AG04450 (cell line): Measurements from ENCODE around the gene SSTR3. TPM values are rescaled to one million over a fixed set of nuclear protein-coding genes. Genes with fewer than 3 reads are reported as not detected.

ENCODE experiments used
- CTCF ChIA-PET: fragments of 300-600, 350-600 bp; formaldehyde crosslinking; extraction: SDS; loops from one replicate; lab custom pipeline; 2022; ENCODE audit warnings: antibody characterized with exemption, inconsistent platforms; lab: Charles Lee
- POLR2A ChIA-PET: fragments of 350-600 bp; formaldehyde crosslinking; extraction: SDS; loops from one replicate; lab custom pipeline; 2021; ENCODE audit warnings: antibody characterized with exemption, inconsistent platforms; lab: Yijun Ruan, JAX
- DNase-seq: peaks from one replicate; pipeline ENCODE4 v3.0.0-alpha.2; 2011; ENCODE audit warnings: low read depth, low spot score
- H3K27ac ChIP-seq: one replicate; pipeline ENCODE4 v1.5.1; 2012; ENCODE audit warnings: low read depth, low read length, control low read depth
- H3K27me3 ChIP-seq: one replicate; pipeline ENCODE4 v1.6.0; 2012; ENCODE audit warnings: low read length; ENCODE audit not compliant: control insufficient read depth, insufficient read depth
- H3K4me3 ChIP-seq: 2 replicates; pipeline ENCODE4 v1.5.1; 2011; ENCODE audit warnings: mild to moderate bottlenecking, low read depth, low read length, control low read depth
- H3K9me3 ChIP-seq: 2 replicates; pipeline ENCODE4 v1.5.1; 2012; ENCODE audit warnings: low read length; ENCODE audit not compliant: control insufficient read depth, insufficient read depth
- polyA plus RNA-seq: library from polyadenylated mRNA; depleted of rRNA; stranded (reverse); fragments of >200 nt; gene quantifications from 2 replicates; pipeline ENCODE4 v1.2.3, GENCODE V29; 2011
- TF ChIP-seq, protein P1 (sequence below): IDR thresholded peaks from 2 replicates; pipeline ENCODE4 v1.5.1; 2011; ENCODE audit warnings: low read depth, low read length, control low read depth, inconsistent platforms

The SSTR3 gene
- polyA plus RNA-seq, 1 experiment, result 0.06 TPM

GRCh38 chr22:37211075-37211865 lies 1.0 kb downstream of the SSTR3 start:
- TF ChIP-seq, protein P1, sequence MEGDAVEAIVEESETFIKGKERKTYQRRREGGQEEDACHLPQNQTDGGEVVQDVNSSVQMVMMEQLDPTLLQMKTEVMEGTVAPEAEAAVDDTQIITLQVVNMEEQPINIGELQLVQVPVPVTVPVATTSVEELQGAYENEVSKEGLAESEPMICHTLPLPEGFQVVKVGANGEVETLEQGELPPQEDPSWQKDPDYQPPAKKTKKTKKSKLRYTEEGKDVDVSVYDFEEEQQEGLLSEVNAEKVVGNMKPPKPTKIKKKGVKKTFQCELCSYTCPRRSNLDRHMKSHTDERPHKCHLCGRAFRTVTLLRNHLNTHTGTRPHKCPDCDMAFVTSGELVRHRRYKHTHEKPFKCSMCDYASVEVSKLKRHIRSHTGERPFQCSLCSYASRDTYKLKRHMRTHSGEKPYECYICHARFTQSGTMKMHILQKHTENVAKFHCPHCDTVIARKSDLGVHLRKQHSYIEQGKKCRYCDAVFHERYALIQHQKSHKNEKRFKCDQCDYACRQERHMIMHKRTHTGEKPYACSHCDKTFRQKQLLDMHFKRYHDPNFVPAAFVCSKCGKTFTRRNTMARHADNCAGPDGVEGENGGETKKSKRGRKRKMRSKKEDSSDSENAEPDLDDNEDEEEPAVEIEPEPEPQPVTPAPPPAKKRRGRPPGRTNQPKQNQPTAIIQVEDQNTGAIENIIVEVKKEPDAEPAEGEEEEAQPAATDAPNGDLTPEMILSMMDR, result no peak
- H3K4me3 ChIP-seq, result no peak overlapping the region
- ChIA-PET CTCF (interaction anchor here (3.9 kb wide), 1 partner anchor 11 kb away, joined by 23 read pairs; no protein-coding TSS in a partner anchor), POLR2A (no interaction called here)
- no peak for DNase-seq
- no peak overlapping the region for H3K27ac ChIP-seq
- H3K9me3 ChIP-seq, result no peaks in the 10 kb centered on the region; the same call in 1 of the 2 replicates
- H3K27me3 ChIP-seq, result peaks cover 37% of the 10 kb centered on the region

DNA sequence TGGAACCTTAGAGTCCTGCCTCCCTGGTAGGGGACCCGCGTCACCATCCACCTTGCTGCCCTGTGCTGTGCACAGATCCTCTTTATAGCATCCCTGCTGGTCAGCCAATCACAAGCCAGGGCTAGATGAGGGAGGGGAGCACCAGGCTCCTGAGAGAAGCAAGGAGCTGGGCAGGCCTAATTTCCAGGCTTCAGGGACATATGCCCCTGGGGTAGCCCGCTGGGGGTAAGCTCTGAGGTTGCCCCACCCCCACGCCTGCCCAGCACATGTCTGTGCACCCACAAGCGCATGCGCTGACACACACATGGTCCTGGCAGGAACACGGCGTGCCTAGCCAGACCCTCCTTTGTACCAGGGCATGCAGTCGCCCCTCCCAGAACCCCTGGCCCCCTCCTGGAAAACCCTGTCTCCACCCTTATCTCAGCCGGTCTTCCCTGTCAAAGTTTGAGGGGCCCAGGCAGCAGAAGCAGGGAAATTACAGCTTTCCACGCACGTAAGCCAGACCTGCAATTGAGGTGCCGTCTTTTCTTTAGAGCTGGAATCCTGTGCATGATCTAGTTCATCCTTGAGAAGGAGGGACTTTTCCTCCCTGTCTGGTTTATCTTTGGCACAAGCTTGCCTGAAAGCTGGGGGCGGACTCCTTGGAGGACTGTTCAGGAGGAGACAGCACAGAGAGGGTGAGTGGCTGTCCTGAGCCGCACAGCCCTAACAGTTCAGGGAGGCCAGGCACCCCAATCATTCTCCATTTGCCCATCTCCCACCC lies 2.1 kb downstream of the SSTR3 start:
- Histone ChIP-seq H3K9me3 (no peaks in the 10 kb centered on the region; the same call in 1 of the 2 replicates), H3K4me3 (no peak overlapping the region), H3K27ac (no peak overlapping the region), H3K27me3 (peaks cover 37% of the 10 kb centered on the region)
- CTCF ChIA-PET, result interaction anchor here (3.9 kb wide), 1 partner anchor 10 kb away, joined by 23 read pairs; no protein-coding TSS in a partner anchor
- POLR2A ChIA-PET, result no interaction called here
- TF ChIP-seq, protein P1, result no peak
- DNase-seq, result no peak

DNA sequence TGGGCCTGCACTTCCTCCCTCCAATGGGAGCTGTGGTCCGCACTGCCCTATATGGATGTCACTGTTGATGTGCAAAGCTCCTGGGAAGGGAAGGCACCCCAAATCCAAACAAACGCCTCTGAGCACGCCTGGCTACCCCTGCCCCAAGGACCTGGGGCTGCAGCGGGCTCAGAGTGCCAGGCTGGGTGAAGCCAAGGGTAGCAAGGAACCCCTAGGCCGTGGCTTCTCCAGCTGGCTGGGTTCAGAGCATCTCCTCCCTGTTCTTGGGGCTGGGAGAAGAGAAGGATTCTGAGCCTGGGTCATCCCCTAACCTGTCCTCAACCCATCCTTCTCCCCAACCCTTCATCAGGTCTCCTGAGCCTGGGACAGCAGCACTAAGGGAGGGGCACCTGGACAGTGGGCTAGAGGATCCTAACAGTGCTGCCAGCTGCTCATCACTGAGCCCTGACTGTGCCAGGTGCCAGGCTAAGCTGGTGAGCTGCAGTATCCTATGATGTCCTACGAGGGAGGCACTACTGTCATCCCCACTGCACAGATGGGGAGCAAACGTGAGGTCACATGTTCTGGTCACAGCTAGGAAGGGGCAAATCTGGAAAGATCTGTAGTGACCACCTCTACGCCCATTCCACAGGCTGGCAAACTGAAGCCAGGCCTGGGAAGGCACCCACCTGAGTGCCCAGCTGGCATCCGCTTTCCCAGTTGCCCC lies 3.0 kb downstream of the SSTR3 start:
- ChIA-PET CTCF (interaction anchor here (0.6 to 3.9 kb wide), 2 partner anchors 9 to 1026 kb away, joined by 4 to 23 read pairs; no protein-coding TSS in a partner anchor), POLR2A (no interaction called here)
- TF ChIP-seq, protein P1, result no peak
- DNase-seq, result no peak
- peaks cover 32% of the 10 kb centered on the region for H3K27me3 ChIP-seq
- no peak overlapping the region for H3K4me3 ChIP-seq
- no peak overlapping the region for H3K27ac ChIP-seq
- H3K9me3 ChIP-seq, result no peaks in the 10 kb centered on the region; the same call in 1 of the 2 replicates

- ChIA-PET CTCF (interaction anchor here (0.6 to 3.9 kb wide), 2 partner anchors 9 to 1026 kb away, joined by 4 to 23 read pairs; no protein-coding TSS in a partner anchor), POLR2A (no interaction called here)
- no peak overlapping the region for H3K27ac ChIP-seq
- DNase-seq, result no peak
- peaks cover 25% of the 10 kb centered on the region for H3K27me3 ChIP-seq
- H3K9me3 ChIP-seq, result no peaks in the 10 kb centered on the region; the same call in 1 of the 2 replicates
- TF ChIP-seq, protein P1, result no peak
- H3K4me3 ChIP-seq, result no peak overlapping the region
Observed at GRCh38 chr22:37208401-37209139, 3.7 kb downstream of the SSTR3 start.
